IPS DF 4.7 (cell line): ENCODE data around the gene GPC2.

Source experiments
- DNase-seq: peaks from one replicate; pipeline ENCODE4 v3.0.0-alpha.2; 2013; ENCODE audit warnings: low spot score; ENCODE audit errors: extremely low read depth

The GPC2 gene

DNA sequence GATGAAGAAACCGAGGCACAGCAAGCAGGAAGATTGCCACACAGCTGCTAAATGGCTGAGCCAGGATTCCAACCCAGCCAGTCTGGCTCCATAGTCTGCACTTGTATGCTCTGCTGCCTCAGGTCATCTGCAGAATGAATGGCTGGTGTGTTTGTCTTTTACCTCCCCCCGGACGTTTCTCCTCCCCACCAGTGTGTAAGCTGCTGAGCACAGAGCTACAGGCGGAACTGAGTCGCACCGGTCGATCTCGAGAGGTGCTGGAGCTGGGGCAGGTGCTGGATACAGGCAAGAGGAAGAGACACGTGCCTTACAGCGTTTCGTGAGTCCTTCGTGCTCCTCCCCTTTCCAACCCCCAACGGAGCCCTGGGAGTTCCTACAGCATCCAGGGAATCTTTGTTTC is 55.1 kb downstream of the GPC2 start:
- no peak for DNase-seq

DNA sequence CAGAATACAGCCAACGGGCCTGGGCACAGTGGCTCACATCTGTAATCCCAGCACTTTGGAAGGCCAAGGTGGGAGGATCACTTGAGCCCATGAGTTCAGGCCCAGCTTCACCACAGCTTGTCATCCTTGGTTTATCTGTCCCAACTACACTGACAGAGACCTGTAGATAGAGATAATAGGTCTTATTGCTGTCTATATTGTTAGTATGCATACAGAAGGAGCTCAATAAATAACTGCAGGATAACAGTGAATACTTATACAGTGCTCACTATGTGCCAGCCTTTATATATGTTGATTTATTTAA is 56.5 kb downstream of the GPC2 start:
- no peak for DNase-seq

DNA sequence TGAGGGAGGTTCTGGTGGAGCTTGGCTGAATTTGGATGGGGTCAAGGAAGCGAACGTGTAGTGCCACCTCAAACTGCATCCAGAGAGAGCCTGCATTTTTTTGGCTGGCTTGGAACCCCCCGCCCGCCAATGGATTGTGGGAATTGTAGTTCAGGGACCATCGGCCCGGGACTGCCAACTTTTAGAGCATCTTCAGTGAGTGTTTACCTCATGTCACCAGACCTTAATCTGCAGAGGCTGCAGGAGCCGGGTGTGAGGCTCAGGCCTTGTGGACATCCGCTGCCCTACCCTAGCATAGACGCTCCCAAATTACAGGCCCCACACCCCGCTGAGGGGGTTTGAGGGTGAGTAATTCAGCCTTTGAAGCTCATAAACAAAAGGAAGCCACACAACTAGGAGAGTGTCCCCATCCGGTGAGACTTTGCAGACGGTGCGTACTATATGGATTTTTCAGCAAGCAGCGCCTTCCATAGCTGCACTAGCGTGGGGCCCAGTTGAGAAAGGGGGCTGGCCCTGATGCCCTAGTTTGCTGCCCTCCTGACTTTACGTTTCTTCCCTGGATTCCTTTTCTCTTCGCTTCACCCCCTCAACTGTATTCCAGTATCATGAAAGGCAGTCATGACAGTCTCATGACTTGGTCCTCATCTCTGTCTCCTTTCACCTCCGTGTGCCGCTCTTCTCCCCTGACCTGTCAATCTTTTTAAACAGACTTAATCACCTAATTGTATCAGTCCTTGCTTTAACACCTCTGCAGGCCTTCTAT is 57.0 kb downstream of the GPC2 start:
- DNase-seq = no peak
